Measurements from ENCODE around the gene FOXO6. TPM values are rescaled to one million over a fixed set of nuclear protein-coding genes. Genes with fewer than 3 reads are reported as not detected.

Gene FOXO6
- total RNA-seq, 1 experiment from 2014 or later = 0.59 TPM

- Mint-ChIP-seq H3K4me1 (ENCODE audit: low read depth, unreplicated experiment) (no peaks in the 10 kb centered on the region), H3K9me3 (ENCODE audit: unreplicated experiment) (no peaks in the 10 kb centered on the region), H3K27me3 (ENCODE audit: insufficient read depth, unreplicated experiment) (no peaks in the 10 kb centered on the region), H3K4me3 (ENCODE audit: unreplicated experiment) (no peak overlapping the region), H3K36me3 (ENCODE audit: insufficient read depth, unreplicated experiment) (no peaks in the 10 kb centered on the region), H3K27ac (ENCODE audit: unreplicated experiment) (no peak overlapping the region)
- no TSS peak for BruUV-seq (replicated peaks)
- Histone ChIP-seq H3K27me3 (replicated peaks; ENCODE audit: control insufficient read depth, insufficient read depth, low read length) (no peaks in the 10 kb centered on the region), H3K36me3 (ENCODE audit: control insufficient read depth, insufficient read depth, low read length) (no peaks in the 10 kb centered on the region), H3K9me3 (no peaks in the 10 kb centered on the region), H3K4me1 (no peaks in the 10 kb centered on the region; the same call in 1 of the 2 replicates), H3K4me3 (ENCODE audit: low read depth, low read length) (no peak overlapping the region)
- POLR2A ChIA-PET = no interaction called here
- peak; percentile 56 to 69 for DNase-seq
- TF ChIP-seq CTCF (IDR thresholded peaks at IDR 0.05; ENCODE audit: insufficient read depth in 1 of 2, low read depth in 1 of 2, low read length in 1 of 2, severe bottlenecking in 1 of 2, unreplicated experiment in 1 of 2) = peak; percentile 72 to 74
- CTCF ChIA-PET = interaction anchor here (1.5 kb wide), 1 partner anchor 56 kb away, joined by 4 read pairs; the partner anchor contains the start of gene FOXO6
- intact Hi-C loops (cut with micrococcal nuclease; ENCODE audit: unreplicated experiment) = loop anchor here (1.0 to 5.0 kb wide), 4 partner anchors 54 to 148 kb away; partner anchors contain the start of gene FOXO6
These were observed 55.5 kb downstream of the FOXO6 start for GRCh38 chr1:41416552-41417334.

GRCh38 chr1:41417335-41417682 is 56.1 kb downstream of the FOXO6 start:
- Histone ChIP-seq H3K36me3 (ENCODE audit: control insufficient read depth, insufficient read depth, low read length) (no peaks in the 10 kb centered on the region), H3K9me3 (no peaks in the 10 kb centered on the region), H3K27me3 (replicated peaks; ENCODE audit: control insufficient read depth, insufficient read depth, low read length) (no peaks in the 10 kb centered on the region), H3K4me1 (no peaks in the 10 kb centered on the region; the same call in 1 of the 2 replicates), H3K4me3 (ENCODE audit: low read depth, low read length) (no peak overlapping the region)
- Mint-ChIP-seq H3K27ac (ENCODE audit: unreplicated experiment) (no peak overlapping the region), H3K9me3 (ENCODE audit: unreplicated experiment) (no peaks in the 10 kb centered on the region), H3K4me3 (ENCODE audit: unreplicated experiment) (no peak overlapping the region), H3K36me3 (ENCODE audit: insufficient read depth, unreplicated experiment) (no peaks in the 10 kb centered on the region), H3K4me1 (ENCODE audit: low read depth, unreplicated experiment) (no peaks in the 10 kb centered on the region), H3K27me3 (ENCODE audit: insufficient read depth, unreplicated experiment) (no peaks in the 10 kb centered on the region)
- BruUV-seq (replicated peaks) = no TSS peak
- ChIA-PET CTCF (interaction anchor here (1.5 kb wide), 1 partner anchor 56 kb away, joined by 4 read pairs; the partner anchor contains the start of gene FOXO6), POLR2A (no interaction called here)
- intact Hi-C loops (cut with micrococcal nuclease; ENCODE audit: unreplicated experiment) = loop anchor here (1.0 to 5.0 kb wide), 4 partner anchors 55 to 149 kb away; partner anchors contain the start of gene FOXO6
- TF ChIP-seq CTCF (IDR thresholded peaks at IDR 0.05; ENCODE audit: insufficient read depth in 1 of 2, low read depth in 1 of 2, low read length in 1 of 2, severe bottlenecking in 1 of 2, unreplicated experiment in 1 of 2) = no peak
- no peak for DNase-seq

DNA sequence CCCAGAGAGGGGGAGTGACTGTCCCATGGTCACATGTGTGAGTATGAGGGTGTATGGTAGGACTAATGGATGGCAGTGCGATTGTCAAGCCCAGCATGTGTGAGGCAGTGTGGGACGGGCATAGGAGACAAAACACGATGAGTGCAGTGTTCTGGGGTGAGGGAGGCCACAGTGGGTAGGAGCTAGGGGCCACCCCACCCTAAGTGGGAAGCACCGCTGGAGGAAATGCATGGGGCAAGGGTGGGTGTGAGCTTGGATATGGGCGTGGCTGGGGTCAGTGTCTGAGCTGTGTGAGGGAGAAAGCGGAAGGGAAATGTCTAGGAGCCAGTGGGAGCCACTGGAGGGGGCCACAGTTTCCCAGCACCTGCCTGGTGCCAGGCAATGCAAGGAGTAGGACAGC is 56.5 kb downstream of the FOXO6 start:
- ChIA-PET POLR2A (no interaction called here), CTCF (interaction anchor here (1.5 kb wide), 1 partner anchor 57 kb away, joined by 4 read pairs; the partner anchor contains the start of gene FOXO6)
- H3K36me3 ChIP-seq (ENCODE audit: control insufficient read depth, insufficient read depth, low read length) = no peaks in the 10 kb centered on the region
- no peaks in the 10 kb centered on the region for H3K4me1 Mint-ChIP-seq (ENCODE audit: low read depth, unreplicated experiment)
- H3K27ac Mint-ChIP-seq (ENCODE audit: unreplicated experiment) = no peak overlapping the region
- H3K36me3 Mint-ChIP-seq (ENCODE audit: insufficient read depth, unreplicated experiment) = no peaks in the 10 kb centered on the region
- intact Hi-C loops (cut with micrococcal nuclease; ENCODE audit: unreplicated experiment) = loop anchor here (1.0 to 5.0 kb wide), 4 partner anchors 55 to 149 kb away; partner anchors contain the start of gene FOXO6
- no TSS peak for BruUV-seq (replicated peaks)
- no peaks in the 10 kb centered on the region for H3K27me3 ChIP-seq (replicated peaks; ENCODE audit: control insufficient read depth, insufficient read depth, low read length)
- TF ChIP-seq CTCF (IDR thresholded peaks at IDR 0.05; ENCODE audit: insufficient read depth in 1 of 2, low read depth in 1 of 2, low read length in 1 of 2, severe bottlenecking in 1 of 2, unreplicated experiment in 1 of 2) = no peak
- H3K4me3 Mint-ChIP-seq (ENCODE audit: unreplicated experiment) = no peak overlapping the region
- DNase-seq = no peak
- no peaks in the 10 kb centered on the region for H3K27me3 Mint-ChIP-seq (ENCODE audit: insufficient read depth, unreplicated experiment)
- H3K4me1 ChIP-seq = no peaks in the 10 kb centered on the region; the same call in 1 of the 2 replicates
- H3K9me3 Mint-ChIP-seq (ENCODE audit: unreplicated experiment) = no peaks in the 10 kb centered on the region
- H3K4me3 ChIP-seq (ENCODE audit: low read depth, low read length) = no peak overlapping the region
- no peaks in the 10 kb centered on the region for H3K9me3 ChIP-seq
